Measurements from ENCODE around the gene GRB2. TPM values are rescaled to one million over a fixed set of nuclear protein-coding genes. Genes with fewer than 3 reads are reported as not detected.

The GRB2 gene
- total and polyA plus RNA-seq, 2 of the 8 experiments (the other 6 are each of a cell fraction or from before 2014, with no cell fraction given), result 44.2 to 101 TPM

GRCh38 chr17:75380750-75381149, 24.7 kb downstream of the GRB2 start (continued):
- TF ChIP-seq CHD7 (IDR thresholded peaks at IDR 0.05; ENCODE audit: insufficient replicate concordance, low read length), result no peak
- no peak for TF ChIP-seq CTBP2 (IDR thresholded peaks at IDR 0.05; ENCODE audit: borderline replicate concordance, insufficient read depth, insufficient read length, low read length)
- TF ChIP-seq TEAD4 (IDR thresholded peaks at IDR 0.05; ENCODE audit: low read depth, low read length), result no peak
- TF ChIP-seq JUND (IDR thresholded peaks at IDR 0.05; ENCODE audit: low read length), result no peak
- TF ChIP-seq CBX8 (IDR thresholded peaks at IDR 0.05; ENCODE audit: borderline replicate concordance, low read depth, low read length), result no peak
- no peak for TF ChIP-seq CBX5 (IDR thresholded peaks at IDR 0.05; ENCODE audit: low read depth, low read length)
- TF ChIP-seq ATF2 (IDR thresholded peaks at IDR 0.05; ENCODE audit: low read length), result no peak
- TF ChIP-seq SUZ12 (IDR thresholded peaks at IDR 0.05; ENCODE audit: low read length), result no peak
- TF ChIP-seq SP1 (IDR thresholded peaks at IDR 0.05; ENCODE audit: low read depth, low read length), result no peak
- TF ChIP-seq CEBPB (IDR thresholded peaks at IDR 0.05; ENCODE audit: low read depth, low read length), result no peak
- no peak for TF ChIP-seq MAFK (IDR thresholded peaks at IDR 0.05; ENCODE audit: low read depth, low read length)

Measured in H1 (cell line).